Hematopoietic multipotent progenitor cell treated with erythropoietin and hydrocortisone succinate and interleukin-3 and kit ligand, for 17 days (in vitro differentiated cells): ENCODE measurements around the gene SLAMF1.
"Not testable (repeated sequence)": the region's sequence is repeated elsewhere in the genome, so short reads cannot be mapped to it uniquely, and the experiment has no call there.

ENCODE experiments used
- DNase-seq: peaks from one replicate; pipeline ENCODE4 v3.0.0-alpha.2; 2015; ENCODE audit warnings: low spot score

The SLAMF1 gene

GRCh38 chr1:160559437-160559836 is 87.4 kb downstream of the SLAMF1 start:
- DNase-seq, result not testable (repeated sequence)

GRCh38 chr1:160558660-160559380 is 88.0 kb downstream of the SLAMF1 start:
- DNase-seq, result no peak
